Gastroesophageal sphincter (tissue), 4 donors: ENCODE results near the gene SLC38A10. TPM values are rescaled to one million over a fixed set of nuclear protein-coding genes. Genes with fewer than 3 reads are reported as not detected.

Source experiments
- ATAC-seq: fragments of 150-250 bp; one replicate; pipeline ENCODE4 v1.9.1; 2016; ENCODE audit warnings: mild to moderate bottlenecking, moderate library complexity
- H3K27ac ChIP-seq, 4 donors: fragments of 200-600 bp; sonication (generic) in 3 of 4; 1 replicate in 3 of 4; 2 replicates in 1 of 4; pipeline ENCODE4 v1.5.1; 2016 to 2019
- H3K27me3 ChIP-seq: fragments of 200-600 bp; sonication (generic); one replicate; pipeline ENCODE4 v1.5.1; 2019
- H3K36me3 ChIP-seq, 2 donors: fragments of 200-600 bp; sonication (generic); one replicate each; pipeline ENCODE4 v1.5.1; 2019; ENCODE audit warnings: control low read depth in 1 of 2
- H3K4me1 ChIP-seq, 3 donors: fragments of 200-600 bp; sonication (generic); 1 replicate in 2 of 3; 2 replicates in 1 of 3; pipeline ENCODE4 v1.5.1; 2016 to 2019; ENCODE audit warnings: control low read depth in 2 of 3
- H3K4me3 ChIP-seq, 2 donors: fragments of 200-600 bp; sonication (generic); one replicate each; pipeline ENCODE4 v1.5.1; 2019; ENCODE audit warnings: mild to moderate bottlenecking in 1 of 2, moderate library complexity in 1 of 2
- H3K9me3 ChIP-seq, 3 donors: fragments of 200-600 bp; sonication (generic); one replicate each; pipeline ENCODE4 v1.5.1; 2017 to 2019; ENCODE audit warnings: control low read depth in 2 of 3
- EP300 ChIP-seq: sonication (generic); formaldehyde crosslinking; IDR thresholded peaks from one replicate; pipeline ENCODE4 v1.6.1; 2017; ENCODE audit warnings: antibody characterized with exemption, mild to moderate bottlenecking
- POLR2A ChIP-seq, 2 donors: fragments of 450-650 bp; IDR thresholded peaks; one replicate each; pipeline ENCODE4 v1.6.1; 2017; ENCODE audit warnings: antibody characterized with exemption in 2 of 2, mild to moderate bottlenecking in 2 of 2, moderate library complexity in 1 of 2
- POLR2AphosphoS5 ChIP-seq: sonication (generic); formaldehyde crosslinking; IDR thresholded peaks from one replicate; pipeline ENCODE4 v1.6.1; 2017; ENCODE audit warnings: antibody characterized with exemption
- WGBS, 2 donors: methylation state at CpG; one replicate each; pipeline ENCODE4 v1.1.5; 2018; ENCODE audit warnings: low coverage in 1 of 2; 5-methylcytosine and 5-hydroxymethylcytosine counted together
- total RNA-seq, 4 donors: library from RNA; depleted of rRNA; stranded (reverse); fragments of >200 nt; gene quantifications; one replicate each; pipeline ENCODE4 v1.1.0, GENCODE V29; 2016
- TF ChIP-seq, protein P1 (sequence below), 4 experiments: fragments of 200-600 bp in 2 of 4; fragments of 450-650 bp in 2 of 4; sonication (generic) in 1 of 4; IDR thresholded peaks; one replicate each; pipeline ENCODE4 v1.5.1; 2017 to 2019; ENCODE audit warnings: antibody characterized with exemption in 4 of 4, mild to moderate bottlenecking in 2 of 4, moderate library complexity in 2 of 4

The SLC38A10 gene
- total RNA-seq, 4 donors from 2014 or later, result 70.5 to 99.6 (median 81.8) TPM

DNA sequence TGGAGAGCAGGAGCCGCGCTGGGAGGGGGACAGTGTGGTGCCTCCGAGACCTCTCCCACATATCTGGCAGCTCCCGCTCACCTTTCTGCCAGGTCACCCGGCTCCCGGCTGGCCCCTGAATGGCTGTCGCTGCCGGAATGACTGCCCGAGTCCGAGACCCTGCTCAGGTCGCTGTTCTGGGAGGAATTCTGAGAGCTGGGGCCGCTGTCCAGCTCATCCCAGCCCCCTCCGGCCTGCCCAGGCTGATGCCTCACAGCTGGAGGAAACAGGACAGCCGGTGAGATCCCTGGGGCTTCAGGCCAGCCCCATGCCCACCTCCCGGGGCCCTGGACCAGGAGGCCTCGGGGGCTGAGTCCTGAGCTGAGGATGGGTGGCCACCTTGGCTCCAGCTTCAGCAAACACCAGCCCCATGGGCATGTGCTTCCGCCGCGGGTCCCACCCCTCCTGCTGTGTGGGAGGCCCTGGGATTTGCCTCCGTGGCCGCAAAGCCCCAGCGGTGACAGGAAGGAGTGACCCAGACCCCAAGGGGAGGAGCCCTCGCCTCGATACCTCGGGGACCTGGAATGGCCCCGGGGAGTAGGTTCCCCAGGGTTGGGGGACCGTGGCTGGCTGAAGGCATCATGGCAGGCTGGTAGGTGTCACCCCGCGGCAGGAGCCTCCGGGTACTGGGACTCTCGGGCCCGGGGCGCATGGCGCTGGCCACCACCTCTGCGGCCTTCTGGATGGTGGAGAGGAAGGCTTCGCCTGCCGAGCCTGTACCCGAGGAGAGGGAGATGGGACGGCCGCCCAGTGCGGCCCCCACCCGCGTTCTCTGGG lies 63.1 kb downstream of the SLC38A10 start:
- Histone ChIP-seq H3K4me1 (peaks cover 0 to 18% (median 3%) of the 10 kb centered on the region in 3 donors), H3K27ac (no peak overlapping the region), H3K4me3 (no peak overlapping the region), H3K36me3 (peaks cover 0 to 86% of the 10 kb centered on the region in 2 donors), H3K27me3 (no peaks in the 10 kb centered on the region), H3K9me3 (peaks cover 0 to 3% (median 0%) of the 10 kb centered on the region in 3 donors)
- TF ChIP-seq, protein P1, sequence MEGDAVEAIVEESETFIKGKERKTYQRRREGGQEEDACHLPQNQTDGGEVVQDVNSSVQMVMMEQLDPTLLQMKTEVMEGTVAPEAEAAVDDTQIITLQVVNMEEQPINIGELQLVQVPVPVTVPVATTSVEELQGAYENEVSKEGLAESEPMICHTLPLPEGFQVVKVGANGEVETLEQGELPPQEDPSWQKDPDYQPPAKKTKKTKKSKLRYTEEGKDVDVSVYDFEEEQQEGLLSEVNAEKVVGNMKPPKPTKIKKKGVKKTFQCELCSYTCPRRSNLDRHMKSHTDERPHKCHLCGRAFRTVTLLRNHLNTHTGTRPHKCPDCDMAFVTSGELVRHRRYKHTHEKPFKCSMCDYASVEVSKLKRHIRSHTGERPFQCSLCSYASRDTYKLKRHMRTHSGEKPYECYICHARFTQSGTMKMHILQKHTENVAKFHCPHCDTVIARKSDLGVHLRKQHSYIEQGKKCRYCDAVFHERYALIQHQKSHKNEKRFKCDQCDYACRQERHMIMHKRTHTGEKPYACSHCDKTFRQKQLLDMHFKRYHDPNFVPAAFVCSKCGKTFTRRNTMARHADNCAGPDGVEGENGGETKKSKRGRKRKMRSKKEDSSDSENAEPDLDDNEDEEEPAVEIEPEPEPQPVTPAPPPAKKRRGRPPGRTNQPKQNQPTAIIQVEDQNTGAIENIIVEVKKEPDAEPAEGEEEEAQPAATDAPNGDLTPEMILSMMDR (IDR thresholded peaks at IDR 0.05), result no peak
- TF ChIP-seq EP300, result no peak
- TF ChIP-seq POLR2AphosphoS5, result no peak
- TF ChIP-seq POLR2A (IDR thresholded peaks at IDR 0.05), result no peak
- WGBS, 2 donors, result no CpG with 5 or more reads among the region's 43 CpGs
- no peak for ATAC-seq

DNA sequence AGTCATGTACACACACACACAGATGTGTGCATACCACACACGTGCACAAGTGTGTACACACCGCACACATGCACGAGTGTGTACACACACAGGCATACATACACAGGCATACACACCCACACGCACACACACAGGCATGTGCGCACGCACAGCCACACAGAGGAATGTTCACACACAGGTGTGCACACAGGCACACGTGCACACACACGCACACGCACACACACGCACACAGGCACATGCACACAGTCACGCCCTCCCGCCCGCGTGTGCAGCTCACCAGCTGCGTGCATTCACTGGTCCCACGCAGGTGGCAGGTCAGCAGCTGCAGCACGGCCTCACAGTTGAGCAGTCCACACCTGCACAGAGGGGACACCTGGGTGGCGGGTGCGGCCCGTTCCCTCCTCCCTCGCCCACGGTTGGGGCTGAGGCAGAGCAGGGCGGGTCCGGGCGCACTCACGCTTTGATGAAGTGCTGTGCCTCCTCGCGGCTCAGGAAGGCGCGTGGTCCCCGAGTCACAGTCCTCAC lies 63.9 kb downstream of the SLC38A10 start:
- ATAC-seq, result no peak

DNA sequence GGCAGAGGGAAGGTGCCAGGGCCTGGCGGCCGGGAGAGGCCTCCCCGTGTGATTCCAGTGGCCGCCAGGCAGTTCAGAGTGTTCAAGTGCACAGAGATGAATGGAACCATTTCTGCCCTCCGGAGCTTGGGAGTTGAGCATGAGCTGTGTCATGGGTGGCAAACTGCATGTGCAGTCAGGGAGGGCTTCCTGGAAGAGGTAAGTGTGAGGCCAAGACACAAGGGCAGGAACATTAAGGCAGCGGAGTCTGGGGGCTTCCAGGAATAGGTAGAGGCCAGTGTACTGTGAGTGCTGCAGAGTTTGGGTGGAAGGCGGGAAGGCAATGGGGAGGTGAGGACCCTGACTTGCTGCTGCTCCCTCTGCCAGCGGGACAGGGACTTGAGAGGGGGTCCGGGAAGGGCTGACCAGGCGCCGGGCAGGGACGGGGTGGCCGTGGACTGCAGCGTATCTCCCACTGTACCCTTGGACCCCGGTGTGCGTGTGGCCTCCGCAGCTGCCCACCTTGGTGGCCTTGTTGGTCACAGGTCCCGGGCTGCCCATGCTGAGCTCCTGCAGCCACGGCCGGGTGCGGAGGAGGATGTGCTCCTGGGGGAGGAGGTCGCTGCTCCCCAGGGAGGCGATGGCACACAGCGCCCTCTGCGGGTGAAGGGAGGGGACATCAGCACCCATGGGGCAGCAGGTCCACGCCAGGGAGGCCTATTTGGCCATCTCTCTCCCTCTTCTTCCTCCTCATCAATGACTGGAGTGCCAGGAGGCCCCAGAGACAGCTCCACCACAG lies 64.9 kb downstream of the SLC38A10 start:
- peak; percentile 2 for ATAC-seq
- Histone ChIP-seq H3K9me3 (peaks cover 0 to 3% (median 0%) of the 10 kb centered on the region in 3 donors), H3K4me1 (peaks cover 0 to under 1% (median 0%) of the 10 kb centered on the region in 3 donors), H3K27me3 (no peaks in the 10 kb centered on the region), H3K4me3 (no peak overlapping the region), H3K36me3 (peaks cover 0 to 68% of the 10 kb centered on the region in 2 donors), H3K27ac (no peak overlapping the region)
- TF ChIP-seq, protein P1 (IDR thresholded peaks at IDR 0.05), result peak in 1 of 4 experiments; percentile 3
- TF ChIP-seq POLR2A (IDR thresholded peaks at IDR 0.05) (no peak), POLR2AphosphoS5 (no peak), EP300 (no peak)
- WGBS, 2 donors, result 88 to 100% methylated on average over 5 to 8 of the region's 26 CpGs

More for the DNA sequence above, 63.9 kb downstream of the SLC38A10 start:
- 61% methylated on average over 4 of the region's 31 CpGs; no CpG with 5 or more reads in 1 of the 2 donors for WGBS, 2 donors
- TF ChIP-seq POLR2A (IDR thresholded peaks at IDR 0.05), result no peak
- TF ChIP-seq, protein P1 (IDR thresholded peaks at IDR 0.05), result no peak
- no peak for TF ChIP-seq POLR2AphosphoS5
- TF ChIP-seq EP300, result no peak
- no peak overlapping the region for H3K4me3 ChIP-seq
- peaks cover 0 to 78% of the 10 kb centered on the region in 2 donors for H3K36me3 ChIP-seq
- H3K9me3 ChIP-seq, result peaks cover 0 to 3% (median 0%) of the 10 kb centered on the region in 3 donors
- peaks cover 0 to 10% (median 0%) of the 10 kb centered on the region in 3 donors for H3K4me1 ChIP-seq
- H3K27me3 ChIP-seq, result no peaks in the 10 kb centered on the region
- no peak overlapping the region for H3K27ac ChIP-seq

DNA sequence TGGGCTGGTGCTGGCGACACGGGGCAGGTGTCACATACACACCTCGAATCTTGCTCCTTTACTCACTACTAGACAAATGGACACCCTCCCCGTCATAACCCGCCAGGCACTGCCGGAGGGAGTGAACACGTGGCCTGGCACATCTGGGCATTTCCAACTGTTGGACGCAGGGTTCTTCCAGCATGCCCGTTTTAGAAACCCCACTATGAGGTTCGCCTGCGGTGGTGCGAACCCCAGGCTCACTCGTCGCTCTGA lies 65.5 kb downstream of the SLC38A10 start:
- H3K4me3 ChIP-seq, result no peak overlapping the region
- no peak for ATAC-seq
- no peaks in the 10 kb centered on the region for H3K4me1 ChIP-seq
- WGBS, 2 donors, result 90 to 100% methylated on average over 2 to 6 of the region's 14 CpGs
- no peaks in the 10 kb centered on the region for H3K27me3 ChIP-seq
- H3K9me3 ChIP-seq, result peaks cover 0 to 3% (median 0%) of the 10 kb centered on the region in 3 donors
- peaks cover 0 to 65% of the 10 kb centered on the region in 2 donors for H3K36me3 ChIP-seq
- no peak overlapping the region for H3K27ac ChIP-seq
- TF ChIP-seq EP300, result no peak
- TF ChIP-seq, protein P1 (IDR thresholded peaks at IDR 0.05), result no peak
- TF ChIP-seq POLR2AphosphoS5, result no peak
- TF ChIP-seq POLR2A (IDR thresholded peaks at IDR 0.05), result no peak
